ENCODE data around the gene MILR1. TPM values are rescaled to one million over a fixed set of nuclear protein-coding genes. Genes with fewer than 3 reads are reported as not detected.
"Not testable (repeated sequence)": the region's sequence is repeated elsewhere in the genome, so short reads cannot be mapped to it uniquely, and the experiment has no call there.

Gene MILR1
- total RNA-seq, 2 experiments from 2014 or later, result 0.27 TPM; not detected in 1

DNA sequence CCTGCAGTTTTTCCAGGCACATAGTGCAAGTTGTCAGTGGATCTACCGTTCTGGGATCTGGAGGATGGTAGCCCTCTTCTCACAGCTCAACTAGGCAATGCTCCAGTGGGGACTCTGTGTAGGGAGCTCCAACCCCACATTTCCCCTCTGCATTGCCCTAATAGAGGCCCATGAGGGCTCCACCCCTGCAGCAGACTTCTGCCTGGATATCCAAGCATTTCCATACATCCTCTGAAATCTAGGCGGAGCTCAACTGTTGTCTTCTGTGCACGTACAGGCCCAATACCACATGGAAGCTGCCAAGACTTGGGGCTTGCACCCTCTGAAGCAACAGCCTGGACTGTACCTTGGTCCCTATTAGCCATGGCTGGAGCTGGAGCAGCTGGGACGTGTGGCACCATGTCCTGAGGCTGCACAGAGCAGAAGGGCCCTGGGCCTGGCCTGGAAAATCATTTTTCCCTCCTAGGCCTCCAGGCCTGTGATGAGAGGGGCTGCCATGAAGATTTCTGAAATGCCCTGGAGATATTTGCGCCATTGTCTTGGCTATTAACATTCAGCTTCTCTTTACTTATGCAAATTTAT is 10.9 kb upstream of the MILR1 start:
- Mint-ChIP-seq H3K27me3 (no peaks in the 10 kb centered on the region), H3K36me3 (ENCODE audit: low read depth) (peaks cover 26% of the 10 kb centered on the region), H3K4me3 (no peak overlapping the region), H3K9me3 (peaks cover 33% of the 10 kb centered on the region), H3K4me1 (peaks cover 22% of the 10 kb centered on the region), H3K27ac (no peak overlapping the region)
- ChIA-PET CTCF (interaction anchor here (0.6 kb wide), 2 partner anchors 9 to 510 kb away, joined by 3 read pairs; no protein-coding TSS in a partner anchor), POLR2A (no interaction called here)
- DNase-seq, result no peak

DNA sequence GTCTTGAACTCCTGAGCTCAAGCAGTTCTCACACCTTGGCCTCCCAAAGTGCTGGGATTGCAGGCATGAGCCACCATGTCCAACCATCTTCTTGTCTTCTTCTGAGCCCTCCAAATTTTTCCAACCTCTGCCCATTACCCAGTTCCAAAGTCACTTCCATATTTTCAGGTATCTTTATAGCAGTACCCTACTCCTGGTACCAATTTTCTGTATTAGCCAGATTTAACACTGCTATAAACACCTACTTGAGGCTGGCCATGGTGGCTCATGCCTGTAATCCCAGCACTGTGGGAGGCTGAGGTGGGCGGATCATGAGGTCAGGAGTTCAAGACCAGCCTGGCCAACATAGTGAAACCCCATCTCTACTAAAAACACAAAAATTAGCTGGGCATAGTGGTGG is 9.4 kb upstream of the MILR1 start:
- POLR2A ChIA-PET, result not testable (repeated sequence)
- CTCF ChIA-PET, result interaction anchor here (1.1 kb wide), 1 partner anchor 20 kb away, joined by 4 read pairs; no protein-coding TSS in a partner anchor
- peaks cover 31% of the 10 kb centered on the region for H3K9me3 Mint-ChIP-seq

DNA sequence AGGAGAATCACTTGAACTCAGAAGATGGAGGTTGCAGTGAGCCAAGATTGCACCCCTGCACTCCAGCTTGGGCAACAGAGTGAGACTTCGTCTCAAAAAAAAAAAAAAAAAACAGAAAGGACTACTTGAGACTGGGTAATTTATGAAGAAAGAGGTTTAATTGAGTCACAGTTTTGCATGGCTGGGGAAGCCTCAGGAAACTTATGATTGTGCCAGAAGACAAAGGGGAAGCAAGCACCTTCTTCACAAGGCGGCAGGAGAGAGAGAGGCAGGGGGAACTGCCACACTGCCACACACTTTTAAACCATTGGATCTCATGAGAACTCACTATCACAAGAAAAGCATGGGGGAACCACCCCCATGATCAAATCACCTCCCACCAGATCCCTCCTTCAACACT is 9.0 kb upstream of the MILR1 start:
- POLR2A ChIA-PET, result no interaction called here
- no peak overlapping the region for H3K4me3 Mint-ChIP-seq
- no peak for DNase-seq
- H3K9me3 Mint-ChIP-seq, result peaks cover 28% of the 10 kb centered on the region
- no peaks in the 10 kb centered on the region for H3K27me3 Mint-ChIP-seq
- H3K27ac Mint-ChIP-seq, result no peak overlapping the region
- peaks cover 26% of the 10 kb centered on the region for H3K36me3 Mint-ChIP-seq (ENCODE audit: low read depth)
- peaks cover 31% of the 10 kb centered on the region for H3K4me1 Mint-ChIP-seq
- CTCF ChIA-PET, result interaction anchor here (1.1 kb wide), 1 partner anchor 20 kb away, joined by 4 read pairs; no protein-coding TSS in a partner anchor

More for the DNA sequence above, 9.4 kb upstream of the MILR1 start:
- peaks cover 31% of the 10 kb centered on the region for H3K4me1 Mint-ChIP-seq
- H3K4me3 Mint-ChIP-seq, H3K27me3 Mint-ChIP-seq, H3K27ac Mint-ChIP-seq, DNase-seq: not testable (repeated sequence)
- peaks cover 26% of the 10 kb centered on the region for H3K36me3 Mint-ChIP-seq (ENCODE audit: low read depth)

- POLR2A ChIA-PET, result no interaction called here
- peak overlapping the region; percentile 90 for H3K27ac Mint-ChIP-seq
- CTCF ChIA-PET, result interaction anchor here (0.6 to 0.9 kb wide), 3 partner anchors 11 to 1240 kb away, joined by 3 to 4 read pairs (median 3); no protein-coding TSS in a partner anchor
Observed at GRCh38 chr17:64441772-64442540, 7.0 kb upstream of the MILR1 start.

GRCh38 chr17:64442541-64442971 is 6.4 kb upstream of the MILR1 start:
- Mint-ChIP-seq H3K27me3 (no peaks in the 10 kb centered on the region), H3K36me3 (ENCODE audit: low read depth) (peaks cover 19% of the 10 kb centered on the region), H3K27ac (peak overlapping the region; percentile 90), H3K9me3 (peaks cover 21% of the 10 kb centered on the region), H3K4me1 (peaks cover 36% of the 10 kb centered on the region), H3K4me3 (peak overlapping the region; percentile 60)
- ChIA-PET CTCF (no interaction called here), POLR2A (no interaction called here)
- peak; percentile 11 for DNase-seq

More at GRCh38 chr17:64441772-64442540, 7.0 kb upstream of the MILR1 start:
- peak; percentile 40 for DNase-seq
- peaks cover 25% of the 10 kb centered on the region for H3K36me3 Mint-ChIP-seq (ENCODE audit: low read depth)
- H3K4me1 Mint-ChIP-seq, result peaks cover 31% of the 10 kb centered on the region
- H3K9me3 Mint-ChIP-seq, result peaks cover 27% of the 10 kb centered on the region
- peak overlapping the region; percentile 60 for H3K4me3 Mint-ChIP-seq
- H3K27me3 Mint-ChIP-seq, result no peaks in the 10 kb centered on the region

- ChIA-PET CTCF (interaction anchor here (0.6 to 1.2 kb wide), 3 partner anchors 9 to 21 kb away, joined by 3 to 4 read pairs (median 4); no protein-coding TSS in a partner anchor), POLR2A (no interaction called here)
- H3K27ac Mint-ChIP-seq, result peak overlapping the region; percentile 57
- H3K4me3 Mint-ChIP-seq, result no peak overlapping the region
- DNase-seq, result no peak
- H3K9me3 Mint-ChIP-seq, result peaks cover 14% of the 10 kb centered on the region
- H3K27me3 Mint-ChIP-seq, result no peaks in the 10 kb centered on the region
- peaks cover 40% of the 10 kb centered on the region for H3K4me1 Mint-ChIP-seq
- peaks cover 14% of the 10 kb centered on the region for H3K36me3 Mint-ChIP-seq (ENCODE audit: low read depth)
Observed at GRCh38 chr17:64443086-64443760, 5.7 kb upstream of the MILR1 start.

GRCh38 chr17:64447526-64447925 is 1.4 kb upstream of the MILR1 start:
- H3K9me3 Mint-ChIP-seq, result no peaks in the 10 kb centered on the region
- POLR2A ChIA-PET, result no interaction called here
- CTCF ChIA-PET, result interaction anchor here (0.5 to 1.8 kb wide), 3 partner anchors 9 to 165 kb away, joined by 3 to 7 read pairs (median 3); no protein-coding TSS in a partner anchor
- no peaks in the 10 kb centered on the region for H3K27me3 Mint-ChIP-seq
- H3K4me3 Mint-ChIP-seq, result no peak overlapping the region
- no peaks in the 10 kb centered on the region for H3K36me3 Mint-ChIP-seq (ENCODE audit: low read depth)
- DNase-seq, result no peak
- peaks cover 34% of the 10 kb centered on the region for H3K4me1 Mint-ChIP-seq
- no peak overlapping the region for H3K27ac Mint-ChIP-seq

DNA sequence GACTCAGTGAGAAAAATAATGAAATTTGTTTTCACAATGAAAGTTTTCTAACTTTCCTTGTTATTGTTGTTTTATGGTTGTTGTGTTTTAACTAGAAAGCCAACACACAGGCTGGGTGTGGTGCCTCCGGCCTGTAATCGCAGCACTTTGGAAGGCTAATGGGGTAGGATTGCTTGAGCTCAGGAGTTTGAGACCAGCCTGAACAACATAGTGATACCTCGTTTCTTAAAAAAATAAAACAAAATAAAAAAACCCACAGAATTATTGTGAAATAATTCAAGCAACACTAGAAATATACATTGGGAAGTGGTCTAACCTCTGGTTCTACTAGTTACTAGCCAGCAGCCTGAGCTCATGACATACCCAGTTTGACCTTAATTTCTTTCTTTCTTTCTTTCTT is 630 bp downstream of the MILR1 start:
- H3K27me3 Mint-ChIP-seq, result no peaks in the 10 kb centered on the region
- H3K4me1 Mint-ChIP-seq, result peaks cover 21% of the 10 kb centered on the region
- no peaks in the 10 kb centered on the region for H3K9me3 Mint-ChIP-seq
- CTCF ChIA-PET, result interaction anchor here (0.6 to 1.6 kb wide), 5 partner anchors 23 to 121 kb away, joined by 3 to 5 read pairs (median 4); no protein-coding TSS in a partner anchor
- no peak for DNase-seq
- no peaks in the 10 kb centered on the region for H3K36me3 Mint-ChIP-seq (ENCODE audit: low read depth)
- H3K27ac Mint-ChIP-seq, result no peak overlapping the region
- no peak overlapping the region for H3K4me3 Mint-ChIP-seq
- POLR2A ChIA-PET, result no interaction called here

DNA sequence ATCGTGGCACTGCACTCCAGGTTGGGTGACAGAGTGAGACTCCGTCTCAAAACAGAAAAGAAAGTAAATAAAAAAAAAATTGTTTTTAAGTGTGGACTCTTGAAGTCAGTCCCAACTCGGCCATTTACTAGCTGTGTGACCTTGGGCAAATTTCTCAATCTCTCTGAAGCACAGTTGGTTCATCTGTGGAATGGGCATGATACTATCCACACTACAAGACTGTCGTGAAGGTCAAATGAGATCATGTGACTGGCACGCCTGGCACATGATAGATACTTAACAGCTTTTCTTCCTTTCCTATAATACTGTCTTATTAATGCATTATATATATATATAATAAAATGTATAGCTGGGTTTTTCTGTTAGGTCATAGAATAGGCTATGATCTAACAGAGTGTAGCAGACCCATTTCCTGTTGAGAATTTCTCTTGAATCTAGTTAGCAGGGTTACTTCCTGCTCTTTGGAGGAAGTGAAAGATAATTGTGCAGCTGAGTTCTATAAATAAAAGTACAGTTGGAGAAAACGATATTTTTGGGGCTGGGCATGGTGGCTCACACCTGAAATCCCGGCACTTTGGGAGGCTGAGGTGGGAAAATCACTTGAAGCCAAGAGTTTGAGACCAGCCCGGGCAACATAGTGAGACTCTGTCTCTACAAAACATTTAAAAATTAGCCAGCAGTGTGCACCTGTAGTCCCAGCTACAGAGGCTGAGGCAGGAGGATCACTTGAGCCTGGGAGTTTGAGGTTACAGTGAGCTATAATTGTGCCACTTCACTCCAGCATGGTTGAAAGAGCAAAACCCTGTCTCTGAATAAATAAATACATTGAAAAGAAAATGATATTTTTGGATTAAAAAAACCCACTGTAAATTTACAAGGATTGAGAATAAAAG is 7.3 kb downstream of the MILR1 start:
- Mint-ChIP-seq H3K36me3 (ENCODE audit: low read depth) (peaks cover 3% of the 10 kb centered on the region), H3K4me3 (no peak overlapping the region), H3K27me3 (no peaks in the 10 kb centered on the region), H3K27ac (peak overlapping the region; percentile 94), H3K9me3 (no peaks in the 10 kb centered on the region), H3K4me1 (peaks cover 26% of the 10 kb centered on the region)
- ChIA-PET POLR2A (no interaction called here), CTCF (interaction anchor here (1.3 to 1.5 kb wide), 5 partner anchors 8 to 36 kb away, joined by 3 to 7 read pairs (median 3); no protein-coding TSS in a partner anchor)
- no peak for DNase-seq

- peaks cover 3% of the 10 kb centered on the region for H3K36me3 Mint-ChIP-seq (ENCODE audit: low read depth)
- peak overlapping the region; percentile 26 for H3K27ac Mint-ChIP-seq
- CTCF ChIA-PET, result interaction anchor here (1.4 to 1.5 kb wide), 3 partner anchors 9 to 34 kb away, joined by 3 to 7 read pairs (median 3); no protein-coding TSS in a partner anchor
- no peak overlapping the region for H3K4me3 Mint-ChIP-seq
- no peaks in the 10 kb centered on the region for H3K27me3 Mint-ChIP-seq
- no peak for DNase-seq
- H3K9me3 Mint-ChIP-seq, result no peaks in the 10 kb centered on the region
- H3K4me1 Mint-ChIP-seq, result peaks cover 26% of the 10 kb centered on the region
- POLR2A ChIA-PET, result no interaction called here
Observed at GRCh38 chr17:64457156-64457555, 8.2 kb downstream of the MILR1 start.

- H3K9me3 Mint-ChIP-seq, result no peaks in the 10 kb centered on the region
- H3K4me3 Mint-ChIP-seq, result no peak overlapping the region
- H3K36me3 Mint-ChIP-seq (ENCODE audit: low read depth), result peaks cover 3% of the 10 kb centered on the region
- CTCF ChIA-PET, result interaction anchor here (1.1 kb wide), 1 partner anchor 34 kb away, joined by 3 read pairs; no protein-coding TSS in a partner anchor
- H3K27ac Mint-ChIP-seq, result no peak overlapping the region
- peaks cover 26% of the 10 kb centered on the region for H3K4me1 Mint-ChIP-seq
- no peak for DNase-seq
- no peaks in the 10 kb centered on the region for H3K27me3 Mint-ChIP-seq
- POLR2A ChIA-PET, result no interaction called here
Observed at GRCh38 chr17:64458756-64459155, 9.8 kb downstream of the MILR1 start.

GRCh38 chr17:64459284-64459747 is 10.4 kb downstream of the MILR1 start:
- ChIA-PET POLR2A (no interaction called here), CTCF (interaction anchor here (1.1 kb wide), 1 partner anchor 33 kb away, joined by 3 read pairs; no protein-coding TSS in a partner anchor)
- no peaks in the 10 kb centered on the region for H3K9me3 Mint-ChIP-seq
- H3K27me3 Mint-ChIP-seq, result no peaks in the 10 kb centered on the region
- H3K36me3 Mint-ChIP-seq (ENCODE audit: low read depth), result peaks cover 3% of the 10 kb centered on the region
- H3K27ac Mint-ChIP-seq, result peak overlapping the region; percentile 20
- no peak for DNase-seq
- no peak overlapping the region for H3K4me3 Mint-ChIP-seq
- H3K4me1 Mint-ChIP-seq, result peaks cover 26% of the 10 kb centered on the region

Data from activated CD4-positive, alpha-beta T cell treated with anti-CD3 and anti-CD28 coated beads, Interleukin-2, amount 10 ng/mL, durations not matched to agents 7 days and 5 days (primary cell).